OCI-LY1 (cell line): ENCODE measurements around the gene PRKCA.

ENCODE experiments used
- H2AFZ ChIP-seq: fragments of 200-600 bp; sonication (generic), shearing (Covaris generic); 2 replicates; pipeline ENCODE4 v1.6.0; 2014; ENCODE audit warnings: antibody characterized with exemption, mild to moderate bottlenecking, low read length
- H3F3A ChIP-seq: fragments of 200-600 bp; sonication (generic), shearing (Covaris generic); 2 replicates; pipeline ENCODE4 v1.6.0; 2014; ENCODE audit warnings: mild to moderate bottlenecking, antibody characterized with exemption, low read length, moderate library complexity; ENCODE audit not compliant: insufficient read depth
- H3K27ac ChIP-seq: fragments of 200-600 bp; sonication (generic); 2 replicates; pipeline ENCODE4 v1.5.1; 2014; ENCODE audit warnings: low read length, mixed run types, mild to moderate bottlenecking, low read depth; ENCODE audit not compliant: poor library complexity, severe bottlenecking
- H3K27me3 ChIP-seq: fragments of 200-600 bp; sonication (generic); 2 replicates; pipeline ENCODE4 v1.6.0; 2014; ENCODE audit warnings: antibody characterized with exemption, mild to moderate bottlenecking, low read length, moderate library complexity; ENCODE audit not compliant: insufficient read depth
- H3K36me3 ChIP-seq: fragments of 200-600 bp; sonication (generic); 2 replicates; pipeline ENCODE4 v1.6.1; 2014; ENCODE audit warnings: mild to moderate bottlenecking, antibody characterized with exemption, low read length, moderate library complexity, mixed read lengths; ENCODE audit not compliant: insufficient read depth
- H3K4me1 ChIP-seq: fragments of 200-600 bp; sonication (generic); 2 replicates; pipeline ENCODE4 v1.5.1; 2014; ENCODE audit warnings: mild to moderate bottlenecking, low read length, moderate library complexity; ENCODE audit not compliant: insufficient read depth, severe bottlenecking
- H3K4me2 ChIP-seq: fragments of 200-600 bp; sonication (generic), shearing (Covaris generic); 2 replicates; pipeline ENCODE4 v1.6.1; 2014; ENCODE audit warnings: low read length
- H3K4me3 ChIP-seq: fragments of 200-600 bp; sonication (generic); 2 replicates; pipeline ENCODE4 v1.5.1; 2014; ENCODE audit warnings: low read length, low read depth, mild to moderate bottlenecking, mixed read lengths; ENCODE audit not compliant: poor library complexity, severe bottlenecking
- H3K79me2 ChIP-seq: fragments of 200-600 bp; shearing (Covaris generic); 2 replicates; pipeline ENCODE4 v1.6.1; 2016; ENCODE audit warnings: mixed run types, low read length, mixed read lengths; ENCODE audit not compliant: insufficient read depth
- H3K9ac ChIP-seq: fragments of 200-600 bp; sonication (generic), shearing (Covaris generic); 2 replicates; pipeline ENCODE4 v1.6.1; 2014; ENCODE audit warnings: mild to moderate bottlenecking, low read length, mixed read lengths
- H3K9me2 ChIP-seq: fragments of 200-600 bp; sonication (generic), shearing (Covaris generic); 2 replicates; pipeline ENCODE4 v1.6.1; 2014; ENCODE audit warnings: low read depth, mild to moderate bottlenecking, low read length, mixed read lengths
- H3K9me3 ChIP-seq: fragments of 200-600 bp; shearing (Covaris generic); 2 replicates; pipeline ENCODE4 v1.6.1; 2014; ENCODE audit warnings: low read length, mixed read lengths
- H4K20me1 ChIP-seq: fragments of 200-600 bp; sonication (generic), shearing (Covaris generic); 2 replicates; pipeline ENCODE4 v1.6.0; 2016; ENCODE audit warnings: mild to moderate bottlenecking, low read length; ENCODE audit not compliant: insufficient read depth
- EZH2 ChIP-seq: fragments of 200-600 bp; sonication (generic), shearing (Covaris generic); IDR thresholded peaks from 2 replicates; pipeline ENCODE4 v1.8.0; 2017; ENCODE audit warnings: borderline replicate concordance, mixed run types, mild to moderate bottlenecking, antibody characterized with exemption, low read length, moderate library complexity, mixed read lengths
- TF ChIP-seq, protein P1 (sequence below): fragments of 200-600 bp; sonication (generic), shearing (Covaris generic); IDR thresholded peaks from 2 replicates; pipeline ENCODE4 v1.5.1; 2017; ENCODE audit warnings: mild to moderate bottlenecking, antibody characterized with exemption, low read length, moderate library complexity, mixed read lengths

PRKCA gene

DNA sequence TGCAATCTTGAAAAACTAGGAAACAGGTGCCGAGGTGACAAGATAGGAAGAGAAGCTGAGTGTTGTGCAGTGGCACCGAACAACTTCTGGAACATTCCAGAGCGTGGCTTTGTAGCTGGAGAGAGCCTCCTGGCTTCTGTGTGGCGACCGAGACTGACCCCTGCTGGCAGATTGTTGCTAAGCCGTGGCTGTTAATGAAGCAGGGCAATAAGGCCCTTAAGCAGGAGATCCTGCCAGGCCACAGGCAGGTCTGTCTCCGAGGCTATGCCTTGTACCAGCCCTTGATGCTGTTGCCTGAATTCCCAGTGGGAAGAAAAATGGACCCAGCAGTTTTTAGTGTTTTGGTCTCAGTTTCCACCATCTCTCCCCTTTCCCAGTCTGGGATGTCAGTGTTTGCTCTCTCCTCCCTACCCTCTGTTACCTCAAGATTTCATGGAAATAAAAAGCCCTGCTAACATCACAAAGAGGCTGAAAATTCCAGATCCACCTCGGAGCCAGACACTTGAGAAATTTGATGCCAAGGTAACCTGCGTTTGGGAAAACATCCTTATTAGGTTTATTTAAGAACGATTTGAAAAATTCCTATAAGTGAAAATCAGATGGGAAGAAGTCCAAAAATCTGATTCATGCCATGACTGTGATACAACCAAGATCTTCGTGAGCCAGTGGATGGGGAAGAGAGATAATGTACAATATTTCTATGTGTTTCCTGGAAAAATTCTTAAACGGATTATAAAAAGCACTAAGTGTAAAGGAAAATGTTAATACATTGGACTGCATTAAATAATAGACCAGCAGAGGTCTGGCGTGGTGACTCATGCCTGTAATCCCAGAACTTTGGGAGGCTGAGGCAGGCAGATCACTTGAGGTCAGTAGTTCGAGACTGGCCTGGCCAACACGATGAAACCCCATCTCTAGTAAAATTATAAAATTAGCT is 265.1 kb downstream of the PRKCA start:
- Histone ChIP-seq H3K4me2 (no peak overlapping the region), H4K20me1 (no peaks in the 10 kb centered on the region), H2AFZ (no peak overlapping the region), H3K4me3 (no peak overlapping the region), H3K4me1 (peaks cover 24% of the 10 kb centered on the region), H3K9ac (no peak overlapping the region), H3K79me2 (no peaks in the 10 kb centered on the region), H3K27me3 (no peaks in the 10 kb centered on the region), H3K9me3 (peaks cover 8% of the 10 kb centered on the region), H3K9me2 (no peaks in the 10 kb centered on the region), H3K27ac (peak overlapping the region; percentile 26), H3F3A (no peaks in the 10 kb centered on the region), H3K36me3 (peaks cover 9% of the 10 kb centered on the region; the same call in 1 of the 2 replicates)
- TF ChIP-seq, protein P1, sequence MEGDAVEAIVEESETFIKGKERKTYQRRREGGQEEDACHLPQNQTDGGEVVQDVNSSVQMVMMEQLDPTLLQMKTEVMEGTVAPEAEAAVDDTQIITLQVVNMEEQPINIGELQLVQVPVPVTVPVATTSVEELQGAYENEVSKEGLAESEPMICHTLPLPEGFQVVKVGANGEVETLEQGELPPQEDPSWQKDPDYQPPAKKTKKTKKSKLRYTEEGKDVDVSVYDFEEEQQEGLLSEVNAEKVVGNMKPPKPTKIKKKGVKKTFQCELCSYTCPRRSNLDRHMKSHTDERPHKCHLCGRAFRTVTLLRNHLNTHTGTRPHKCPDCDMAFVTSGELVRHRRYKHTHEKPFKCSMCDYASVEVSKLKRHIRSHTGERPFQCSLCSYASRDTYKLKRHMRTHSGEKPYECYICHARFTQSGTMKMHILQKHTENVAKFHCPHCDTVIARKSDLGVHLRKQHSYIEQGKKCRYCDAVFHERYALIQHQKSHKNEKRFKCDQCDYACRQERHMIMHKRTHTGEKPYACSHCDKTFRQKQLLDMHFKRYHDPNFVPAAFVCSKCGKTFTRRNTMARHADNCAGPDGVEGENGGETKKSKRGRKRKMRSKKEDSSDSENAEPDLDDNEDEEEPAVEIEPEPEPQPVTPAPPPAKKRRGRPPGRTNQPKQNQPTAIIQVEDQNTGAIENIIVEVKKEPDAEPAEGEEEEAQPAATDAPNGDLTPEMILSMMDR = peak; percentile 97
- no peak for TF ChIP-seq EZH2

DNA sequence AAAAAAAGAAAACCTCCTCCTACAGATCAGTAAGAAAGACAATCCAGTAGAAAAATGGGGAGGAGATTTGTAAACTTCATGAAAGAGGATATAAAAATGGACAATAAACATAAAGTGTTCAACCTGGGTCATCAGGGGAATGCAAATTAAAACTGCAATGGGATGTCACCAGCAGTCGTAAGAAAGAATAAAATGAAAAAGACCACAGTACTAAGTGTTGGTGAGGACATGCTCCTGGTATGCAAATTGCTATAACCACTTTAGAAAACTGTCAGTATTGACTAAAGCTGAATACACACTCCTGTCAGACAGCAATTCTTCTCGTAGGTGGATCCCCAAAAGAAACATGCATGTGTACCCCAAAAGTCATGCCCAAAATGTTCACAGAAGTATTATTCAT is 267.2 kb downstream of the PRKCA start:
- no peaks in the 10 kb centered on the region for H3K27me3 ChIP-seq
- H2AFZ ChIP-seq = no peak overlapping the region
- H4K20me1 ChIP-seq = no peaks in the 10 kb centered on the region
- TF ChIP-seq, protein P1 = no peak
- no peak for TF ChIP-seq EZH2
- peaks cover 9% of the 10 kb centered on the region; the same call in 1 of the 2 replicates for H3K36me3 ChIP-seq
- no peak overlapping the region for H3K4me3 ChIP-seq
- H3K4me2 ChIP-seq = no peak overlapping the region
- H3K4me1 ChIP-seq = peaks cover 24% of the 10 kb centered on the region
- H3K9ac ChIP-seq = no peak overlapping the region
- no peaks in the 10 kb centered on the region for H3K9me2 ChIP-seq
- H3K9me3 ChIP-seq = peaks cover 8% of the 10 kb centered on the region
- H3K27ac ChIP-seq = no peak overlapping the region
- H3F3A ChIP-seq = no peaks in the 10 kb centered on the region
- H3K79me2 ChIP-seq = no peaks in the 10 kb centered on the region

DNA sequence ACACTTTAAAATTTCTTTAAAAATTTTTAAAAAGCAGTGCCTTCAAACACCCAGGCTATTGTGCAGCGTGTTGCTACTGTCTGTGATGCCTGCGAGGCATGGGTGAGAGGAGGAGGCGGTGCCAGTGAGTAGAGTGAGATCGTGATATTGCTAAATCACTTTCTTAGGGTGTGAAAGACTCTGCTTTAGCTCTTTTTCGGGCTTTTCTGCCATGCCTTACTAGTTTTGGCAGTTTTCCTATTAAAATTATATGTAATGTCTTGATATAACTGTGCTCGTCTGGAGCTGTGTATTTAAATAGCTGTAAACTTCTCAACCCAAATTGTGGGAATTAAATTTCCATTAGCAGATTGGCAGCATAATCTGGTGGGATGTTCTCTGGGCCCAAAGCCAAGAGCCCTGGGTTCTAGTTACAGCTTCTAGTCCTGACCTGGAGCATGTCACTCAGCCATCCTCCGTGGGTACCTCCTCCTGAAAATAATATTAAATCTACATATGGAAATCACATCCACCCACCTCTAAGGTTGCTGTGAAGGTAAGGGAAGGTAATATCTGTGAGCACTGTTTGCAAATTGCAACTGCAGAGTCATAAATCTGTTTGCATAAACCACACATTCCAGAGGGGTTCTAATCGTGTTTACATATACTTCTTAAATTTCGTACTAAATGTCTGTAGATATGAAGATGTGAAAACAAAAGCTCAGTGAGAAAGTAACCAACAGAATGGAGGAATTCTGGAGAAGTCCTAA is 268.2 kb downstream of the PRKCA start:
- Histone ChIP-seq H4K20me1 (no peaks in the 10 kb centered on the region), H3K79me2 (no peaks in the 10 kb centered on the region), H3K9ac (no peak overlapping the region), H3K9me3 (peaks cover 8% of the 10 kb centered on the region), H3K36me3 (peaks cover 9% of the 10 kb centered on the region; the same call in 1 of the 2 replicates), H3F3A (no peaks in the 10 kb centered on the region), H3K9me2 (no peaks in the 10 kb centered on the region), H3K4me3 (no peak overlapping the region), H2AFZ (no peak overlapping the region), H3K27me3 (no peaks in the 10 kb centered on the region), H3K4me2 (no peak overlapping the region), H3K27ac (no peak overlapping the region), H3K4me1 (peaks cover 15% of the 10 kb centered on the region)
- TF ChIP-seq, protein P1 = no peak
- TF ChIP-seq EZH2 = no peak
